HG02623 (cell line): ENCODE results near the gene GABARAPL2.
A peak's percentile ranks its signal among the peaks of the same experiment; 100 is the strongest.
"Not testable (repeated sequence)": the region's sequence is repeated elsewhere in the genome, so short reads cannot be mapped to it uniquely, and the experiment has no call there.

Source experiments
- ATAC-seq: cut with Tn5 transposase; IDR thresholded peaks from one replicate; pipeline ENCODE4 v1.9.1; 2021; ENCODE audit warnings: moderate library complexity; ENCODE audit not compliant: unreplicated experiment

The GABARAPL2 gene

DNA sequence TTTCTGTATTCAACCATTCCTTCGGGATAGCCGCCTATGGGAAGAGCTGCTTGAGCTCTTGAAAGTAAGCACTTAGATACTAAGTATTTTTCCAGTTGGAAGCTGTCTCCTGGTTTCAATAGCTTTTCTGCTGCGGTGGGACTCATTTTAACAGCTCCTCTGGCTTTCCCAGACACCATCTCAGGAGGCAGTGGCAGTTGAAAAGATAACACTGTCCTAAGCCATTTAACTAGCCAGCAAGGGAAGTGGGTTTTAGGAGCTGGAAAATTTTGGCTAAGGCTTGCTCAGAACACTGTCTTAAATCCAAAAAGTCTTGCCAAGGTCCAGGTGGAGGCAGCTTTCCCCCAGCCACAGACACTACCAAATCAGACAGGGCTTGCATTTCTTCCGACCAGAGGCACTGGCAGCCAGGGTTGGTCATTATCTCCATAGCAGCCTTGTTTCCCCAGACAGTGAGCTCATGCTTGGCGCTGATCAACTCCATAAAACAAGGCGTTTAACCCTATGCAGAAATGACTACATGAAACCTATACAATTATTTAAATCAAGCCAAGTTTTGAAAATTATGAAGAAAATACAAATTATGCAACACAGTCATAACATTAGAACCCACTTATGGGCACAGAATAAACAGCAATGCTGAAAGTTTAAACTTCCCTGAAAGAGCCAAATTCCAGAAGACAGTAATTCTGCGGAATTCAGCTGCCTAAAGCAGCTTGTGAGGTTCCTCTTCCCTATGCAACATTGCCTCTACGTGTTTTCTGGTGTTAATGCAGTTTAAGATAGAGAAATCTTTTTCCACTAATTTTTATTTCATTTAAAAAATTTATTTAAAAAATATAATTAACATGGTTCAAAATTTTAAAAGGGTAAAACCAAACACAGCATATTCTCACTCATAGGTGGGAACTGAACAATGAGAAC lies 25.0 kb downstream of the GABARAPL2 start:
- ATAC-seq, result no peak

DNA sequence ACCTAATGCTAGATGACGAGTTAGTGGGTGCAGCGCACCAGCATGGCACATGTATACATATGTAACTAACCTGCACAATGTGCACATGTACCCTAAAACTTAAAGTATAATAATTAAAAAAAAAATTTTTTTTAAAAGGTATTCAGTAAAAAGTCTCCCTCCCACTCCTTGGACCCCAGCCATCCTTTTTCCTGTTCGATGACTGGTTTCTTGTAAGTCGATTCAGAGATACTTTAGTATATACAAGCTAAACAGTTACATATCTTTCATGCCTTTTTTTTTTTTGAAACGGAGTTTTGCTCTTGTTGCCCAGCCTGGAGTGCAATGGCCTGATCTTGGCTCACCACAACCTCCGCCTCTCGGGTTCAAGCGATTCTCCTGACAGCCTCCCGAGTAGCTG lies 25.7 kb downstream of the GABARAPL2 start:
- not testable (repeated sequence) for ATAC-seq

DNA sequence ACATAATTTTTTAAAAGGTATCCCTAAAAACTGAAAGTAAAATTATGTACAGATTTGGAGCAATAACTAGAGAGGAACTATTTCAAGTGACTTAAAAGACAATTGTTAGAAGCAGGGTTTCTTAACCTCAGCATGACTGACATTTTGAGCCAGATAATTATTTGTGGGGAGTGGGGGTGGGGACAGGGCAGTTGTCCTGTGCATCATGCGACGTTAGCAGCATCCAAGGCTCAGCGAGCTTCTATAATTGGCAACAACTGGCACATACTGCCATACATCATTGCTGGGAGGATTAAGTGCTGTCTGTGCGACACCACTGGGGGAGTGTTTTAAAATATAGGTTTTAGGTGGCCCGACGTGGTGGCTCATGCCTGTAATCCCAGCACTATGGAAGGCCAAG lies 27.1 kb downstream of the GABARAPL2 start:
- ATAC-seq, result no peak

DNA sequence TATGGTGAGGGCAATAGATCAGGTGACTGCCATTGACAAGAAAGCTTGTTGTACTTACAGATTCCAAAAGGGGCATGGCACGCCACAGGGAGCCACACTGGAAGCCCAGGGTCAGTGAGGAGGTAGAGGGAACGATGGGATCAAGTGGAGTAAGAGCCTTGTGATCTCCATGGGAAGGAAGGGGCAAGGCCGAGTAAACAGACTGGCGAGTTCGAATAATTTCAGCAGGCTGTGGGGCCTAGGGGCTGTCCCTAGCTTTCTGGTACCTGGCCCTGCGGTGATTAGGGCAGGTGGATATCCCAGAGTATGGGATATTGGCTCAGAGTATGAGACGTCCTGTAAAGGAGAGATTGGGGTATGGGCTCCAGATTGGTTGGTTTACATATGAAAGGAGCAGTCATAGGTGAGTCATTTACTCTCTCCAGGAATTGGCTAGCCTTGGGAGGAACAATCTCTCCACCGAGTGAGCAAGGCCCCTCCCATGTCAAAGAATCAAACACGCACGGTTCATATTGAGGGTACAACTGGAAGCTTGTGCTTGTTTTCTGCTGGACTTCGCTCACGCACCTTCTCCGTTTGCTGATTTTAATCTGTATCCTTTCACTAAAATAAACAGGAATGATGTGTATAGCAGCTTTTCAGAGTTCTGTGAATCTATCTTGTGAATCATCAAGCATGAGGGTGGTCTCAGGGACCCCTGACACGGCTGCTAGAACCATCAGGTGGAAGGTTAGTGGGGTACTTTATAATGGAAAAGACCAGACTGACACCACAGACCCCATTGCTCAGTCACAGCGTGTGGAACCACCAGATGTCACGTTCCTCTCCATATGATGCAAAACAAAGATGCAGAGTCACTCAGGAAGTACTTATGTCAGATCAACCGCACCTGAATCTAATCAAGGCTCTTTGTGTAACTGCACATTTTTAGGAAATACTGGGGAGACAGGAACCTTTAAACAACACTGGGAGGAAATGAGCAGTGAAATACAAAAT lies 27.9 kb downstream of the GABARAPL2 start:
- ATAC-seq, result no peak

DNA sequence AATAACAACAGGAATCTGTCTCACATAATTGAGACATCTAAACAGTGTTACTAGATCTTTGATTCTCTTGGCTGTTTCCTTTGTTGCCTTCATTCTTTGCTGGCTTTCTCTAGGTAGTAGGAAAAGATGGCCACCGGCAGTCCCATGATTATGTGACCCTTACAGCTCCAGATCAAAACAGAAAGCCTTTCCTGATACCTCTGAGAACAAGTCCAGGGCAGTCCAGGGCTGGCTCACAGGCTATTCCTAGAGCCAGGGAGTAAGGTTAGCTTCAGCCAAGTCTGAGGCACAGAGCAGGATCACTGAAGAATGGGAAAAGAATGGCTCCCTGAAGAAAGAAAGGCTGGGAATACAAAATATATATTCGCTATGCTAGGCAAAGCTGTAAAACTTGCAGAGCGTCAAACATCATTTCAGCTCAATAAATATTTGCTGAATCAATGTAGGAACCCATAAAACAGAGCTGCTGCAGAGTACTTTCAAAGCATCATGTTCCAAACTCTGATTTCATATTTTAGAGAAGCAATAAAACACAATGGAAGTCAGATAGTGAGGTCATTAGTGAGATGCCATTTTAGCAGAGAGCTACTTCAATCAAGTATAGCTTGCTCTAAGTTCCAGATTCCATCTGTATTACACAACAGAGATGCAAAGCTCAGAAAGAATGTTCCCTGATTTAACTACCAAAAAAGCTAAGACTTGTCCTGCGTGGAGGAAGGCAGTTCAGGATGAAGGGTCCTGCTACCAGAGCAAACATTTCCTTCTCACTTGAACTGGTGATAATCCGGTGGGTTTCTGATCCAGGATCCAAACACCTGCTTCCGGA lies 33.5 kb downstream of the GABARAPL2 start:
- ATAC-seq, result no peak

DNA sequence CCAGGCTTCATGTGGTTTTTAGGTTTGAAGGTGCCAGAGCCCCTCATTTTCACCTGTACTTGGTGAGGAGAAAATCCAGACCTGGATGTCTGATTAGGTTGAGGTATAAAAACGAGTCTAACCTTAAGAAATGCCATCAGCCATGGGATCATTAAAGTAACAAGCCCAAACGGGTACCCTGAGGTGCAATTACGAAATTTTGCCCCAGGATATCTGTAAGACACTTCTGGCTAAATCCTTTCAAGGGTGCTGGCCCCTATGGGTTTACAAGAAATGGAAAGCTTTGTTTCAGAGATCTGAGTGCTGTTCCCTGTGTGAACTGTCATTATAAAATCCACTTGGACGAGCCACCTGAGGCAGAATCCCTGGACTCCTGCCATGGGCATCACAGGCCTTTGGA lies 37.1 kb downstream of the GABARAPL2 start:
- no peak for ATAC-seq

DNA sequence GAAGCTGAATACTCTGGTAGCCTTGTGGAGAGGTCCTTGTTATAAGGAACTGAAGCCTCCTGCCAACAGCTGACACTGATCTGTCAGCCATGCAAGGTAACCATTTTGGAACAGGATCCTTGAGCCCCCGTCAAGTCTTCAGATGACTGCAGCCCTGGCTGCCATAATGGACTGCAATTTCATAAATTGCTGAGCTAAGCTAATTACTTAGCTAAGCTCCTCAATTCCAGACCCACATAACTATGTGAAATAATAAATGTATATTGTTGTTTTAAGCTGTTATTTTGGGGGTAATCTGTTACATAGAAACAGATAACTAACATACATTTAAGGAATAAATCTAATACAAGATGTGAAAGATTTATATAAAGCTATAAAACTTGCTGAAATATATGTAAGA lies 40.3 kb downstream of the GABARAPL2 start:
- no peak for ATAC-seq

DNA sequence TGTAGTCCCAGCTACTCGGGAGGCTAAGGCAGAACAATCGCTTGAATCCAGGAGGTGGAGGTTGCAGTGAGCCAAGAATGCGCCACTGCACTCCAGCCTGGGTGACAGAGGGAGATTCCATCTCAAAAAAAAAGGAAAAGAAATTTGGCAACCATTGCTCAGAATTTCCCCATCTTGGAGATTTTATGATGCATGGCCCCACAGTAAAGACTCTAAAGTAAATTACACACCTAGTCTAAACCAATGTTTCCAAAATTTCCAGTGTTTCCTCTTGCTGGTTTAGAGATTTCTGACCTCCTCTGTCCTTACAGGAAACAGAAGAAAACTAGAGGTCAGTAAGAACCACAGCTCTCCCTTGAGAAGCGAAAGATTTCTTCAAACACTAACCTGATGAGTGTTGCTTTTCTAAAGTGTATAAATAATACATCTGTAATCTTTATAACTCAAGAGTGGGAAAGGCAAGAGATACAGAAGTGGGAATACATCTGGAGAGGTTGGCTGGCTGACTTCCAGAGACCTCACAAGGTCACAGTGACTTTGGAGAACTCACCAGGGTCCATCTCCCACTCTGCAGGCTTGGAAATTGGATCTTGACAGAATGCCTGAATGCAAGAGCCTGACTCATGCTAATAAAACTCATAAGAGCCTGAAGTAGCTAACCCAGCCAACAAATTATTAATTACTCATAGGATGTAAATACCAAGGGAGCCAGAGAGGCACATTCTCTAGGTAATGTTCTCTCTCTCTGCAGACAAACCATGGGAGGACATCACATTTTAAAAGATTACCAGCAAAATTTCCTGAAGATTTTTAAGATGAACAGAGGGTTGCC lies 48.1 kb downstream of the GABARAPL2 start:
- no peak for ATAC-seq

DNA sequence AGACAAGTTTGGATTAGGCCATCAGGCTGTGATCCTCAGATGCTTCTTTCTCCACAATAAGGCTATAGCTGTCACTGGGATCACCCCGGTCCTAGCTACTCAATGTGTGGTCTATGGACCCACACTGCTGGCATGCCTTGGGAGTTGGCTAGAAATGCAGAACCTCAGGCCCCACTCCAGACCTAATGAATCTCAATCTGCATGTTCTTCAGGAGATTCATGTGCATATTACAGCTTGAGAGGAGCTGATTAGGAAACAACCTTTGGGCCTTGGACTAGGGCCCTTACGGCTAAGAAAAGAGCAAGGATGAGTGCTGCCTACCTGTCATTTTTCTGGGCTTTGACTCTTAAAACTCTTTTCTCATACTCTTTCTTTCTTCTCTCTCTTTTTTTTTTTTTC lies 49.4 kb downstream of the GABARAPL2 start:
- no peak for ATAC-seq

DNA sequence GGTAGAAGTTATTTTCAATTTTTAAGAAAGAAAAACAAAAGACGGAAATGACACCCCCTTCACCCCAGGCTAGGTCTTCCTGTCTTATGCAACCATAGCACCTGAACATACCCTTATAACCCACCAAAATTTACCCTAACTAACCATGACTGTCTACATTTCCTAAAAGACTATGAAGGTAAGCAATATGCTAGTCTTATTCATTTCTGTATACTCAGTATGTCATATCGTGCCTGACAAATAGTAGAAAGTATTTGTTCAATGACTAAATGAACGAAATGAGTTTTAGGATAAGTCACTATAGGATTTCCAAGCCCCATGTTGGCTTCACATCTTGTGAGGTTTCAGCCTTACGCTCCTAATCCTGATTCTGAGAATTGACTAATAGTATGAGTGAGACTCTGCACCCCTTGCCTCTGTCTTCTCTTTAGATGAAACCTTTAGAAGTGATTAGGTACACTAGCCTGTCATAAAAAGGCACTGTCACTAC lies 50.4 kb downstream of the GABARAPL2 start:
- no peak for ATAC-seq

DNA sequence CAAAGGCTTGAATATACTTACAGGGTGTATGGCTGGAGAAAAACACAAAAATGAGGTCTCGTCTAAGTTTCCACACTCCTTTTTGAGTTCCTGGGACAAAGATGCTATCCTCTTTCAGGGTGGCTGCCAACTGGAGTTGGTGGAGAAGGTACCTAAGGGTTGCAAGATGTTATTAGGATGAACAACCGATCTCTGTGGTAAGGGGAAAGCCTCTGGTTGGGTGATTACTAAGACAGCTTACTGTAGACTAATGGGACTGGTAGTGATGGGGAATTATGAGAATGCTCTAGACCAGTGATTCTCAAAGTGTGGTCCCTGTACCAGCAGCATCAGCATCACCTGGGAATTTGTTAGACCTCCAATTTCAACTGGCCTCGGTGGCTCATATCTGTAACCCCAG lies 50.9 kb downstream of the GABARAPL2 start:
- ATAC-seq, result no peak

DNA sequence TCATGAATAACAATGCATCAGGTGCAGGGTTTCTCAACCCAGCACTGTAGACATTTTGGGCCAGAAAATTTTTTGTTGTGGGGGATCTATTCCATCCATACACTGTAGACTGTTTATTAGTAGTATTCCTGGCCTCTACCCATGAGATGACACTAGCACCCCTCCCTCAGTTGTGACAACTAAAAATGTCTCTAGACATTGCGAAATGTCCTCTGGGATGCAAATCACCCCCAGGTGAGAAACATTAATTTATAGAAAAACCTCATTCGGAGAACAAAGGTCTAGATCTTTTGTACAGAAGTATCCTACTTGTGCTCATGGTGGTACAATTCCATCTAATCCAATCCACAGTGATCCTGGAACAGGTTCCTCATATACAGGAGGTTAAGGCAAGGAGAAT lies 52.6 kb downstream of the GABARAPL2 start:
- ATAC-seq, result no peak

DNA sequence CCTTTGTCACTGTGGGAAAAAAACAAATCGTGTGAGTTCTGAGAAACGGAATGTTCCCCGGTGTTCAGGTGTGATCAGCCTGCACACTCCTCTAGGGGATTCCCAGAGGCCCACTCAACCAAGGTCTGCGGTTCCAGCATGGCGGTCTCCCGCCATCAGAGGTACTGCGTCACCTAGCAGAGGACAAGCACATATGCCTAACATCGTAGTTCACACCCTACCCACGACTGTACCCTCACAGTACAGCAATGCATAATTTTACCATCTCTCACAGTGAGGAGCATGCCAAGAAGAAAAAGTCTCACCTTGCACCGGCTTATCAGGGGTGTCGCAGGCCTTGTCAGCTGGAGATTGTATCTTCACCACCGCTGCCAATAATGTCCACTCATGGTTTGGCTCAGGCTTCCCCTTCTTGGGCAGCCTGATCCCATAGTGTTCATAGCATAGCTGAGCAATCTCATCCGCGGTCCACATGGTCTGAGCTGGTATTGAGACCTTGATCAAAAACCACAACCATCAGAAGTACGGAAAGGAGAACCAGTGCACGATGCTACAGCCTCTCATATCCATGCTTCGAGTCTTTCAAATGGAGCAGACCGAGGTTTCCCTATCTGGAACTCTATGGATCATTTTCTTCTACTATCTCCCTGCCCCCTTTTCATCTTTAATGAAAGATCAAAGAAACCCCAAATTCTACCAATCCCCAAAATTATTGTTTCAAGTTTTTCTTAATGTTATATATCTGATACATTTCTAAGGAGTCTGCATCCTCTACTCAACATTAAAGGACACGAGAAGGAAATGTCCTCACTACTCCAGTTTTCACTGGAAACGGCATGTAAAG lies 54.4 kb downstream of the GABARAPL2 start:
- ATAC-seq, result no peak

DNA sequence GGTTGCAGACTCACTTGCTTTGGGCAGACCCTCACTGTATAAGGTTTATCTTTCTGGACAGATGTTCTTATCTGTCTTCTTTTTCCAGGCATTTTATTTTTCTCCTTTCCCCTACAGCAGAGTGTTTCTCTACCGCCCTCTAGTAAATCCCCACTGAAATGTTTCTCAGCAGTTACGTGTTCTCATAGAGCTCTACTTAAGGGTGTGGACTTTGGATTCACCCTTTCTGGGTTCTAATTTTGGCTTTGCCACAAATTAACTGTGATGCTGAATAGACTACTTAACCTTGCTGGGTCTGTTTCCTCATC lies 54.9 kb downstream of the GABARAPL2 start:
- ATAC-seq, result no peak

DNA sequence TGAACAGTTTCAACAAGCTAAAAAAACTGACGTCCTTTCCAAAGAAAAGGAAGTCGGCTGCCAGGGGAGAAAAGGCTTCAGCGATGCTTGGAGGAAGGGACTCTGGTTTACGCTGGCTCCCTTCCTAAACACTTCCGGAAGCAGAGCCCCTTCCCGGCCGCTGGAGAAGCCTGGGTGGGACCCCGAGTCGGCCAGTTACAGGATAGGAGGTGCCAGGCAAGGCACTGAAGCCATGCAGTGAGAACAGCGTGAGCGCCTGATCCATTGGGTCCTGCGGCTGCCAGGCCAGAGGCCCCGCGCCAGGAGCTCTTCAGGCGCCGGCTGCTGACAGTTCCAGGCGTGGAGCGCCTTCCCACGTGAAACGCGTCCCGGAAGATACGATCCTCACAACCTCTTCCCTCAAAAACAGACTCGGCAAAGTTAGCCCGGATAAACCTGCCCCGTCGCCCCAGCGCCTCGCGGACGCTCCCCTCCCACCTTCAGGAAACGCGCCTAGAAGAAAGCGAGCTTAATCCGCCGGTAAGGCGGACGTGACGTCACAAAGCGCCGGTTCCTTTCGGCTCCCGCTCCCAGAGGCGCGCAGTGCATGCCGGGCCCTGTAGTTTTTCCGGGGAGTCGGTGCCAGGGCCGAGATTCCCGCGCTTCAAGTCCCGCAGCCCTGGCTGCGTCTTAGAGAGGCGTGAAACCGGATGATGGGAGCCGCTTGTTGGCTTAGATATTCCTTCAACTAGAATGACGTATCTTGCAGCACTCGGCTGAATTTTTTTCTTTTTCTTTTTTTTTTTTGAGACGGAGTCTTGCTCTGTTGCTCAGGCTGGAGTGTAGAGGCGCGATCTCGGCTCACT lies 56.8 kb downstream of the GABARAPL2 start, which contains the start of gene ADAT1:
ADAT1 (minus strand) TSS at position 521 of the 845 bp plus-strand sequence. CDS start 2,482 bp downstream, outside the sequence.
- ATAC-seq, result peak; percentile 97

DNA sequence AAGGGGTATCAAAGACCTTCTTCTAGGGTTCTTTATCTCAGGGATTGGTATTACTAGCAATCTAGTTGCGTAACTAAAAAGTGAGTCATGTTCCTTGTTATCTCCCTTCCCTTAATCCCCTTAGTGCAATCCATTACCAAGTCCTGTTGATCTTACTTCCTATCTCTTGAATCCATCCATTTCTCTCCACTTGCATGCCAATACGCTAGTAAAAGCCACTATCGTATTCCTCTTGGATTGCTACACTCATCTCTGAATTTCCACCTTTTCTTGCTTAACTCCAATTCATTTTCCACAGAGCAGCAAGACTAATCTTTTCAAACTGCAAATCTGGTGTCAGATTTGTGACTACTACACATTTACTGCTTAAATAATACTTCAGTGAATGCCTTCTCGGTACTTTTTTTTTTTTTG lies 58.7 kb downstream of the GABARAPL2 start:
- no peak for ATAC-seq

DNA sequence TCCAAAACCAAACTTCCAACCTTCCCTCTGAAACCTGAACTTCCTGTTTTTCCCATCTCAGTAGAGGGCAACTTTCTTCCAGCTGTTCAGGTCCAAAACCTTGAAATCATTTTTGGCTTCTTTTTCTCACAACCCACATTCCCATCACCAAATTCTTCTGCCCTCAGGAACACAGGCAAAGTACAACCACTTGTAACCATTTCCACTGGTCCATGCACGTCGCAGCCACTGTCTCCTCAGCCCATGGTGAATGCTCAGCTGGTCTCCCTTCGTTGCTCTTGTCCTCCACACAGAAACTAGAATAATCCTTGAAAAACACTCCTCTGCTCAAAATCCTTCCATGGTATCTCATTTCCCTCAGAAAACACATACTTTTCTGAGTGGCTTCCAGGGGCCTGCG lies 60.6 kb downstream of the GABARAPL2 start:
- no peak for ATAC-seq
